Esophagus squamous epithelium (tissue), 5 donors: ENCODE data around the gene PNPO. TPM values are rescaled to one million over a fixed set of nuclear protein-coding genes. Genes with fewer than 3 reads are reported as not detected.
A peak's percentile ranks its signal among the peaks of the same experiment; 100 is the strongest.

ENCODE experiments used
- DNase-seq: peaks from one replicate; lab custom pipeline; 2025; lab: John Stamatoyannopoulos, UW
- H3K27ac ChIP-seq, 4 donors: fragments of 200-600 bp; sonication (generic); one replicate each; pipeline ENCODE4 v1.5.1; 2016 to 2019; ENCODE audit warnings: mild to moderate bottlenecking in 1 of 4
- H3K27me3 ChIP-seq, 4 donors: fragments of 200-600 bp; sonication (generic); 1 replicate in 3 of 4; 2 replicates in 1 of 4; pipeline versions ENCODE4 v1.5.1 to v1.6.0; 2017 to 2021; ENCODE audit warnings: antibody characterized with exemption in 1 of 4
- H3K36me3 ChIP-seq, 3 donors: fragments of 200-600 bp; sonication (generic); one replicate each; pipeline ENCODE4 v1.5.1; 2016 to 2019
- H3K4me1 ChIP-seq, 3 donors: fragments of 200-600 bp; sonication (generic); one replicate each; pipeline ENCODE4 v1.5.1; 2017 to 2019
- H3K4me3 ChIP-seq, 4 donors: fragments of 200-600 bp; sonication (generic); 1 replicate in 3 of 4; 2 replicates in 1 of 4; pipeline ENCODE4 v1.5.1; 2016 to 2019; ENCODE audit warnings: mild to moderate bottlenecking in 2 of 4, moderate library complexity in 1 of 4
- H3K9me3 ChIP-seq, 3 donors: fragments of 200-600 bp; sonication (generic); one replicate each; pipeline ENCODE4 v1.5.1; 2016 to 2019
- POLR2A ChIP-seq, 4 donors: fragments of 450-650 bp; IDR thresholded peaks; one replicate each; pipeline ENCODE4 v1.6.1; 2017; ENCODE audit warnings: antibody characterized with exemption in 4 of 4, mild to moderate bottlenecking in 4 of 4, moderate library complexity in 3 of 4
- WGBS, 2 donors: methylation state at CpG; one replicate each; pipeline ENCODE4 v1.1.5; 2018; 5-methylcytosine and 5-hydroxymethylcytosine counted together
- intact Hi-C: fragments of 100-400 bp; cut with DNase I; formaldehyde crosslinking; loops from one replicate; pipeline ENCODE4 v1.15.0; 2022
- total RNA-seq, 4 donors: library from RNA; depleted of rRNA; stranded (reverse); fragments of >200 nt; gene quantifications; one replicate each; pipeline ENCODE4 v1.1.0, GENCODE V29; 2016
- TF ChIP-seq, protein P1 (sequence below), 6 experiments: fragments of 450-650 bp in 4 of 6; fragments of 200-600 bp in 2 of 6; sonication (generic) in 2 of 6; IDR thresholded peaks; one replicate each; pipeline ENCODE4 v1.5.1; 2016 to 2019; ENCODE audit warnings: antibody characterized with exemption in 6 of 6, mild to moderate bottlenecking in 4 of 6, moderate library complexity in 4 of 6
- donor health status: DM: yes; HTN: yes; CAD: no.

PNPO gene
- total RNA-seq, 4 donors from 2014 or later = 25.6 to 38.6 (median 34.2) TPM

DNA sequence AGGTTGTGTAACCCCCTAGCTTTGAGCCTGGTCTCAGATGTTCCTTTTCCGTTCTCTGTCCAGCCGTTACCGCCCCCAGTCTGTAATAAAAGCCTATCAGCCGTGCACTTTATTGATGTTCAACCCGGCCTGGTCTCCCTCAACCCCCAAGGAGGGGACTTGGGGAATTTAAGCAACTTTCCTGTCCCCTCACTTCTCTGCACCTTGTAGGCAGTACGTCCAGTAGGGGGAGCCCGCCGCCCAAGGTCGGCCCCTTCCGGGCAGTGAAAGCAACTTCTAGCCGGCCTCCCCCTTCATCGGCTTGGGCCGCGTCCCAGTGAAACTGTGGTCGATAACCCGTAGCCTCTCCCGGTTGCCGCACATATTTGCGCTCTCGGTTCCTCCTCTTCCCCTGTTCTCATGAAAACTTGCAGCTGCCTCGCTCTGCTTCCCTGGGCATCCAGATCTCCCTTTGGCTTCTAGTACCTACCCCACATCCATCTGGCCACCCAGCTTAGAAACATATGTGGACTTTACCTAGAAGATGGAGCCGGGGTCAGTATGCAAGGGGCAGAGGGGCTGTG is 7.9 kb downstream of the PNPO start:
- Histone ChIP-seq H3K4me1 (peaks cover 13 to 93% (median 23%) of the 10 kb centered on the region in 3 donors), H3K36me3 (peaks cover 0 to 65% (median 10%) of the 10 kb centered on the region in 3 donors), H3K9me3 (no peaks in the 10 kb centered on the region), H3K27ac (peak overlapping the region; percentile 60 to 80 (median 78)), H3K4me3 (peak overlapping the region in 3 of 4 donors; percentile 15 to 53 (median 31)), H3K27me3 (no peaks in the 10 kb centered on the region)
- intact Hi-C loops = no loop called here
- WGBS, 2 donors = 3 to 5% methylated on average over 14 to 22 of the region's 22 CpGs
- no peak for TF ChIP-seq POLR2A (IDR thresholded peaks at IDR 0.05)
- TF ChIP-seq, protein P1, sequence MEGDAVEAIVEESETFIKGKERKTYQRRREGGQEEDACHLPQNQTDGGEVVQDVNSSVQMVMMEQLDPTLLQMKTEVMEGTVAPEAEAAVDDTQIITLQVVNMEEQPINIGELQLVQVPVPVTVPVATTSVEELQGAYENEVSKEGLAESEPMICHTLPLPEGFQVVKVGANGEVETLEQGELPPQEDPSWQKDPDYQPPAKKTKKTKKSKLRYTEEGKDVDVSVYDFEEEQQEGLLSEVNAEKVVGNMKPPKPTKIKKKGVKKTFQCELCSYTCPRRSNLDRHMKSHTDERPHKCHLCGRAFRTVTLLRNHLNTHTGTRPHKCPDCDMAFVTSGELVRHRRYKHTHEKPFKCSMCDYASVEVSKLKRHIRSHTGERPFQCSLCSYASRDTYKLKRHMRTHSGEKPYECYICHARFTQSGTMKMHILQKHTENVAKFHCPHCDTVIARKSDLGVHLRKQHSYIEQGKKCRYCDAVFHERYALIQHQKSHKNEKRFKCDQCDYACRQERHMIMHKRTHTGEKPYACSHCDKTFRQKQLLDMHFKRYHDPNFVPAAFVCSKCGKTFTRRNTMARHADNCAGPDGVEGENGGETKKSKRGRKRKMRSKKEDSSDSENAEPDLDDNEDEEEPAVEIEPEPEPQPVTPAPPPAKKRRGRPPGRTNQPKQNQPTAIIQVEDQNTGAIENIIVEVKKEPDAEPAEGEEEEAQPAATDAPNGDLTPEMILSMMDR (IDR thresholded peaks at IDR 0.05) = peak; percentile 88 to 95 (median 91)
- DNase-seq = peak; percentile 23

GRCh38 chr17:47949946-47950345 is 8.6 kb downstream of the PNPO start:
- peaks cover 0 to 63% (median 7%) of the 10 kb centered on the region in 3 donors for H3K36me3 ChIP-seq
- TF ChIP-seq, protein P1 (IDR thresholded peaks at IDR 0.05) = peak in 1 of 6 experiments; percentile 4
- no peak for TF ChIP-seq POLR2A (IDR thresholded peaks at IDR 0.05)
- peak overlapping the region in 1 of 4 donors; percentile 53 for H3K4me3 ChIP-seq
- DNase-seq = no peak
- H3K4me1 ChIP-seq = peaks cover 13 to 93% (median 23%) of the 10 kb centered on the region in 3 donors
- no peaks in the 10 kb centered on the region for H3K27me3 ChIP-seq
- intact Hi-C loops = loop anchor here (10.0 kb wide), 1 partner anchor 65 kb away; no protein-coding TSS in a partner anchor
- H3K27ac ChIP-seq = peak overlapping the region; percentile 60 to 80 (median 78)
- 56 to 60% methylated on average over 2 to 3 of the region's 3 CpGs for WGBS, 2 donors
- no peaks in the 10 kb centered on the region for H3K9me3 ChIP-seq

DNA sequence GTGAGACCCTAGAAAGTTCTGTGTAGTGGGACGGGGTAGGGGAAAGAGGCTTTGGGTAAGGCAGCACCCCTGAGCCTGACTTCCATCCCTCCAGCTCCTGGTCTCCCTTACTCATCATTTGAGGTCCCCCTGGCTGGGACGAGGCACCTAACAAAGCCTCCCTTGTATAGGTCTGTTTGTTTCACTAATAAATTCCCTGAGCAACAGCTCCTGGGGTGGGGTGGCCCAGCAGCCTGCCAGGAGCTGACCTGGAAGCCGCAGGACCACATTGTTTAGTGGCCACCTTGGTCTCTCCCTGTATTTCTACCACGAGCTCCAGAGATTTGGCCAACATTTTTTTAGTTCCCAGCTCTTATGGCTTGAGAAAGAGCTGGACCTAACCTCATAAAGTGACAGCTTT is 9.1 kb downstream of the PNPO start:
- Histone ChIP-seq H3K27me3 (no peaks in the 10 kb centered on the region), H3K9me3 (no peaks in the 10 kb centered on the region), H3K36me3 (peaks cover 0 to 58% (median 5%) of the 10 kb centered on the region in 3 donors), H3K4me1 (peaks cover 13 to 95% (median 23%) of the 10 kb centered on the region in 3 donors), H3K27ac (peak overlapping the region in 1 of 4 donors; percentile 78), H3K4me3 (no peak overlapping the region)
- intact Hi-C loops = loop anchor here (10.0 kb wide), 1 partner anchor 64 kb away; no protein-coding TSS in a partner anchor
- DNase-seq = no peak
- TF ChIP-seq POLR2A (IDR thresholded peaks at IDR 0.05) = no peak
- TF ChIP-seq, protein P1 (IDR thresholded peaks at IDR 0.05) = no peak
- 83 to 95% methylated on average over 3 to 4 of the region's 4 CpGs for WGBS, 2 donors

GRCh38 chr17:47952171-47953021 is 11.0 kb downstream of the PNPO start:
- Histone ChIP-seq H3K27me3 (no peaks in the 10 kb centered on the region), H3K9me3 (no peaks in the 10 kb centered on the region), H3K4me3 (no peak overlapping the region), H3K27ac (peak overlapping the region in 1 of 4 donors; percentile 14), H3K36me3 (peaks cover 0 to 45% (median 0%) of the 10 kb centered on the region in 3 donors), H3K4me1 (peaks cover 17 to 95% (median 34%) of the 10 kb centered on the region in 3 donors)
- no peak for DNase-seq
- intact Hi-C loops = loop anchor here (10.0 kb wide), 1 partner anchor 62 kb away; no protein-coding TSS in a partner anchor
- WGBS, 2 donors = 72 to 76% methylated on average over 9 to 10 of the region's 12 CpGs
- TF ChIP-seq POLR2A (IDR thresholded peaks at IDR 0.05) = no peak
- TF ChIP-seq, protein P1 (IDR thresholded peaks at IDR 0.05) = no peak
